Measurements from ENCODE around the gene BNIP1.

BNIP1 gene

DNA sequence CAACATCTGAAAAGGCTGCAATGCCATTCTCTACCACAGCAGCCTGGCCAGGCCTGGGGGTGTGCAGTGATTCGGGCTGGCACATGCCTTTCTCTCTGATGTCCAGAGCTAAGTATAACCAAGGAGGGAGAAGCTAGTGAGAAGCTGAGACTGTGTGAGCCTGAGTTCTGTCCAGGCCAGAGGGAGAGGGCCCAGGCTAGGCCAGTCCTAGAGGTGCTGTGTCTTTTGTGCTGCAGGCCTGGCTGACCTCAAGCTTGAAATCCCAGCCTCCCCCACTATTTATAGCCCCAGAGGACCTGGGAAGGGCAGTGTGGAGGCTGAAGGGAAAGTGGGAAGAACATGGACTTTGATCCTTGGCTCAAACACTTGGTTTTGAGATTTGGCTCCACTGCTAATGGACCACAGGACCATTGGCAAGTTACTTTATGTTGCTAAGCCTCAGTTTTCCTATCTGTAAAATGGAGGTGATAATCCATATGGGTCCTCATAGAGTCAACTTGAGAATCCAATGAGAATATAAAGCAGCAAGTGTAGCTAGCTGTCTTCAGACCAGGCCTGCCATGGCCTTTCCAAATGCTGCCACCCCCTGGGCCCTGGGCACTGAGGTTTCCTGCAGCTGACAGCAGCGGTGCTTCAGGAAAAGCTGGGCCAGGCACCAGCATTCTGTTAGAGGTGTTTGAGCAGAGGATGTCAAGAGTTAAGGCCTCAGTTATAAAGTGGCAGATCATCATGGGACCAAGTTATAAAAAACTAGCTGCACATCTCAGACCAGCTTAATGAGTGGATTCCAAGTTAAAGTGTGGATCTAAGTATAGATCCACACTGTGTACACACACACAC is 21.1 kb downstream of the BNIP1 start:
- no peak for DNase-seq

DNA sequence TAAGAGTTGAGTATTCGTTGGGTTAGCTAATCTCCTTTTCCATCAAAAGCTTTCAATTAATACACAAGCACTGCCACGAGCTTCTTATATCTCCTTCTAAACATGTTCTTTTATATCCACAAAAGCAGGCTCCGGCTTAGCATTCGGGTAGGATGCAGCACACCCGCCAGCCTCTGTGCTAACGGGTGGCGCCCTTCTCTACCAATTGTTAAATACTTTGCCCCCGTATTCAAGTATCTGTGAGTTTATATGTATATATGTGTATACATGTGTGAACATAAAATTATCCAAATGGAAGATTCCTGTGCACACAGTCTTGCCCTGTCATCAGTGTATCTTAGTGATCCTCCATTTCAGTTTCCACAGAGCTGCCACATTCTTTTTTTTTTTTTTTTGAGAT is 27.8 kb downstream of the BNIP1 start:
- no peak for DNase-seq

DNA sequence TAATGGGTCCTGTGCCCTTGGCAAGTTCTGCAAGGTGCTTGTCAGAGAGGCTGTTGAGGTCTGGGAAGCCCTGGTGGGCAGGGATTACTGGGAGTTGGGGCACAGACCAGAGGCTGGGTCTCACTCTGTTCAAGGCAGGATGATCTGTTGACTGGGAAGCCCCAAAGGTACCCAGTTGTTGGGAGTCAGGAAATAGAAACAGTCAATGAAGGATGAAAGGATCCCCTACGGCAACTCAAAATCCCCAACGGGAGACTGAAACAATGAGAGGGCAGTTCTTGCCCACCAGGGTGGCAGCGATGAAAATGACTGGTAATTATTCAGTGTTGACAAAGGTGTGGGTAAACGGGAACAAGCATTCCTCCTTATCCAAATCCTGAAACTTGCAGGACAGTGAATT is 31.2 kb downstream of the BNIP1 start:
- no peak for DNase-seq

DNA sequence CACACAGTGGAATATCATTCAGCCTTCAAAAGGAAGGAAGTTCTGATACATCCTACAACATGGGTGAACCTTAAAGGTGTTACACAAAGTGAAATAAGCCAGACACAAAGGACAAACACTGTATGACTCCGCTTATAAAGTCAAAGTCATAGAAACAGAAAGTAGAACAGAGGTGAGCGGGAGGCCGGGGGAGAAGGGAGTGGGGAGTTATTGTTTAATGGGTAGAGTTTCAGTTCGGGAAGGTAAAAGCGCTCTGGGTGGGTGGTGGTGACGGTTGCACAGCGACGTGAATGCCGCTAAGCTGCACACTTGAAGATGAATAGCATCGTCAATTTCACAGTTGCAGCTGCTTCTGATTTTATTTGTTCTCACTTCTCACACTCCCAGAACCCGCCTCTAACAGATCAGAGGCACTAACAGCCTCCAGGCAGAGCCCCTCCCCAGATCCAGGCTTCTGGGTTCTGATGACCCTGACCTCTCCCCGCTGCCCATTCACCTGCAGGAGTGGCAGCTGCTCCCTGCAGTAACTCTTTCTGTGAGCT is 34.1 kb downstream of the BNIP1 start:
- no peak for DNase-seq

DNA sequence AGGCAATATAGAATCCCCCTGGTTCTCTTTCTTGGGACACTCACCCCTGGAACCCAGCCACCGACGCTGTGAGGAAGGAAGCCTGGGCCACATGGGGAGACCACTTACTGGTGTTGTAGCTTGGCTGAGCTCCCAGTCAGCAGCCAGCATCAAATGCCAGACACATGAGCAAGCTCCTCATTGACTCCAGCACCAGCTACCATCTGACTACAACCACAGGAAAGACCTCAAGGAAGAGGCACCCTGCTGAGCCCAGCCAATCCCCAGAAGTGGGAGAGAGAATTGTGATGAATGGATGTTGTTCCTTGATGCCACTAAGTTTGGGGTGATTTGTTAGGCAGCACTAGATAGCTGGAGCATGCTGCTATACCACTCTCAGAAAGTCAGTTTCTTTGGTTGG is 36.0 kb downstream of the BNIP1 start:
- no peak for DNase-seq

DNA sequence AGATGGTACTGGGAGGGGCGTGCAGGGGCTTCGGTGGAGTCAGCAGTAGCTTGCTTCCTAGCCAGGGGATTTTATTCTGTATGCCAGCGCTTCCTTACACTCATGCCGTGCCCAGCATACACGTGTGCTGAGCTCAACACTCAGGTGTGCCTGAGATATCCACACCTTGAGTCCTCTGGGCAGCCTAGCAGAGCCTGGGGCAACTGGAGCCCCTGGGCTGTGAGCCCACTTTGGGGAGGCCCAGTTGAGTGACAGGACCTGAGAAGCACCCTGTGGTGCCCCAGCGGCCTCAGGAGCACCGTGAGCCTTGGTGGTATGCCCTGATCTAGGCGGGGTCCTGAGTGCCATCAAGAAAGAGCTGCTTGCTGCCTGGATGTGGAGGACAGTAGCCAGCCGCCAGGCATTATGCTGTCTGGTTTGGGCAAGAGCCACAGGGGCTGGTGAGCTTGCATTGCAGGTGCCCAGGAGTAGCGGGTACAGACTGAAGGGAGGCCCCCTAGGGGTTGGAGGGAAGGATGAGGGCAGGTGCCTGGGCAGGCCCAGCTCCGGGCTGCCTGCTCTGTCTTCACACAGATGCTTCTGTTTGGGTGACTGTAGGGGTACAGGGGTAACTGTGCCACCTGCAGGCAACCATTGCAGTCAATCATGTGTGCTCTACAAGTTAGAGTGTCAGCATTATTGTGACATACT is 42.9 kb downstream of the BNIP1 start:
- no peak for DNase-seq

DNA sequence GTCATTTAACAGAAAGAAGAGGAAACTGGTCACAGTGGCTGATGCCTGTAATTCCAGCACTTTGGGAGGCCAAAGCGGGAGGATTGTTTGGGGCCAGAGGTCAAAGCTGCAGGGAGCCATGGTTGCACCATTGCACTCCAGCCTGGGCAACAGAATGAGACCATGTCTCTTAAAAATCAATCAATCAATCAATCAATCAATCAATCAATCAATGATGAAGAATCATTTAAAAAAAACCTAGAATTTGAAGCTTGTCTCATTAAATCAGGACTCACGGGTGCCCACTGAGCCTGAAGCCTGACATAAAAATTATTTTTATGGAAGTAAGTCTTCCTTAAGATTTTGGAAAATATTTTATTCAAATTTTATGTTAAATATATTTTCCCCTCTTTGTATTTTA is 43.9 kb downstream of the BNIP1 start:
- no peak for DNase-seq

DNA sequence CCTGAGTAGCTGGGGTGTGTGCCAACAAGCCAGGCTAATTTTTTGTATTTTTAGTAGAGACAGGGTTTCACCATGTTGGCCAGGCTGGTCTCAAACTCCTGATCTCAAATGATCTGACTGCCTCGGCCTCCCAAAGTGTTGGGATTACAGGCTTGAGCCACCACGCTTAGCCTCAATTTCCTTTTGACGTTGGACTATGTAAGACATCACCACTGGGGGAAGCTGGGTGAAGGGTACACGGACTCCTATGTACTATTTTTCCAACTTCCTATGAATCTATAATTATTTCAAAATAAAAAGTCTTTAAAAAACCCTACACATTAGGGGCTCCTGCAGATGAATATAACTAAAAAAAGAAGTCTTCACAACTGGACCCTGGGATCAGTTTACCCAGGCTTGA is 46.7 kb downstream of the BNIP1 start:
- no peak for DNase-seq

DNA sequence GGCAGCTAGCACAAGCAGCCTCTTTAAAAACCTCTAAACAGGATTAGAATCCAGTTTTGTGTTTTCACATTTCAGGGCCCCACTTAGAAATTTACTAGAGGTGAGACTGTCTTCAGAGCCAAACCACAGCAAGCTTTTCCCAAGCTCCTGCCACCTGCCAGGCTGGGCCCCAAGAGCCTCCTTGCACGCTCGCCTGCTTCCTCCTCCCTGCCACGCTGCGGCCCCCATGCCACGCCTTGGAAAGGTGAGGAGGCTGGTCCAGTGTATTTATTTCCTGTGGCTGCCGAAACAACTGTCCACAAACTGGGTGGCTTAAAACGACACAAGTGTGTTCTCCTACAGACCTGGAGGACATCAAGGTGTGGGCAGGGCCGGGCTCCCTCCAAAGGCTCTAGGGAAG is 47.2 kb downstream of the BNIP1 start:
- no peak for DNase-seq

DNA sequence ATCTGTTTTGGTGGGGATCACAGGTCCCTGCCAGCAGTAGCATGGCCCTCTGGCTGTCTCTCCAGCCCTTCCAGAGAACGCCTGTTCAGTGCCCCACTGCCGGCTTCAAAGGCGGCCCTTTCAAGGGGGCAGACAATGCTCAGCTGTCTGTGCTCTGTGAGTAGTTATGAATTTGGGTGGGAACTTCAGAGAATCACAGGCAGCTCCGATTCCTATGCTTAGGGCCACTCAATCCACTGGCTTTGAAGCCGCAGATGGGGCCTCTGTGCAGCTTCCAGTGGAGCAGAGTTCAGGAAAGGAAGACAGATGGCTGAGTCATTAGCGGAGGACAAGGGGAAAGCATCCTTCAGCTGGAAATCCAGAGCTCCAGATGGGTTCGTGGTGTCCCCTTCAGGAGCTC is 48.2 kb downstream of the BNIP1 start:
- DNase-seq = no peak

DNA sequence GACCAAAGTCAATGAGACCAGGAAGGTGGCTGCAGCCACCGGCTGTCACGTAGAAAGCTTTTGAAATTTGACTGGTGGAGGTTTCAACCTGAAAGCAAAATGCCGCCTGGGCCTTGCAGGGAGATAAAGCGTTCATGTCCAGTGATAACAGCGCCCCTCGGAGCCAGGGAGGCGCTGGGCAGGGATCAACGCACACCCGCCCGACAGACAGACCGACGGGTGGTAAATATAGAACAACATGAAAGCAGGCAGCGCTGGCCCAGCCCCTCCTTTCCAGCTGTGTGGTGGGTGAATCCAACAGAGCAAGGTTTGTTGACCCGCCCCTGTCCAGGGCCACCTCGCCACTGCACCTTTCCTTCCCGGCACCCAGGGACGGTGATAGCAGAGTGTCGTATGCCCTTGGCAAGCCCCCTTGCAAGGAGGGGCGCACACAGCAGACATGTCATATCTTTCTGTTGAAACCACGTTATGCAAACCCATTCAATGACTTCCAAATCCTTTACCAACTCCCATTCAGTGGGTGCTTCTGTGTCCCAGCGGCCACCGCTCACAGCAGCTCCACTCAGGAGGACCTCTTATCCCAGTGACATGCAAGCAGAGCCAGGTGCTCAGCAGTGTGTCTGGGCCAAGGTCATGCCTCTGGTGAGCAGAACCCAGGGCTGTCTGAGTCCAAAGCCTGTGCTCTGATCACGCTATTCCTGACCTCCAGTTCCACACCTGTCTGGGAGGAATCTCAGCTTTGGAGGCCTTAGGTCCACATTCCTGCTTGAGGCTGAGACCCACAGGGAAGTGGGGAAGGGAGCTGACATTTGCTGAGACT is 52.0 kb downstream of the BNIP1 start:
- DNase-seq = no peak

DNA sequence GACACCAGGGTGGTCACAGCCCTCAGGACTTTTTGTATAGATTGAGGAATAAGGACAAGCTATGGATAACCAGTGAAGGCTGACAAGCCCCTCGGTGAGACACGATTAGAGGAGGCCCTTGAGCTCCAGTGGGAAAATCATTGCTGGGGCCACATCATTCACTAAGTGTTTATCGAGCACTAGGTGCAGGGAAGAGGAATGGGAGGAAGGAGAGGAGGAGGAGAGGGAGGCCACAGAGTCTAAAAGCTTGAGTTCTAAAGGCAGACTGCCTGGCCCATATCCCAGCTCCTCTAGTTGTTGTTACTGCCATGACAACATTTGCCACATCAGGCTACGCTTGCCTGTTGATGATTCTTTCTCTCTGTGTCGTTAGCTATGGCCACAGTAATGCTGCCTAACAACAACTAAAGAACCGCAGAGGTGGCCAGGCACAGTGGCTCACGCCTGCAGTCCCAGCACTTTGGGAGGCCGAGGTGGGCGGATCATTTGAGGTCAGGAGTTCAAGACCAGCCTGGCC is 53.1 kb downstream of the BNIP1 start:
- DNase-seq = no peak

DNA sequence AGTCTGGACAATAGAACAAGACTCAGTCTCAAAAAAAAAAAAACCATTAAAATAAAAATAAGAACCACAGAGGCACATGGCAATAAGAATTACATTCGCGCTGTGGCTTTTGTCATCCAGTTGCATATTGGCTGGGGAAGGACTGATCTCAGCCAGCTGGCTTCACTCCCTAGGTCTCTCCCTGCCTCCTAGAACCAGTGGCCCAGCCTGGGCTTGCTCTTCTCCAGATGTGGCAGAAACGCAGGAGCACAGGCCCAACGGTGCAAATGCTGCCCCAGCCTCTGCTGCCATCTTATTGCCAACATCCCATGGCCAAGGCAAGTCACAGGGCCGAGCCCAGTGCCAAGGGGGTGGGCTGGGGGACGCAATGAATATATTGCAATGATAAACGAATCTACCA is 53.7 kb downstream of the BNIP1 start:
- no peak for DNase-seq

DNA sequence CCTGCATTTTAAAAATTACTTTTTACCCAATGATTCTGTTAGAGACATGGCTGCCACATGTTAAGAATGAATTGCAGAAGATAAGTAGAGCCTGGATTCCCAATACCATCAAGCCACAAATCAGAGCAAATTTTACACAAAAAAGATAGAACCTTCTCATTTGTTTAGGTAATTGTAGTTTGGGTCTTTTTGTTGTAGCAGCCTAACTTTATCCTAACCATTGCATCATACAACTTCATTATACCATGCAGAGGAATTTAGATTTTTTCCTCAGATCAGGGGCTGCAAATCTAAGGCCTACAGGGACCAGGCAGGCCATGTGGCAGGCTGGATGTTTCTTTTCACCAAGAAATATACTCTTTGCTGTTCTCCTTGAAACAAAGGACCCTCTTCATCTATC is 56.0 kb downstream of the BNIP1 start:
- no peak for DNase-seq

DNA sequence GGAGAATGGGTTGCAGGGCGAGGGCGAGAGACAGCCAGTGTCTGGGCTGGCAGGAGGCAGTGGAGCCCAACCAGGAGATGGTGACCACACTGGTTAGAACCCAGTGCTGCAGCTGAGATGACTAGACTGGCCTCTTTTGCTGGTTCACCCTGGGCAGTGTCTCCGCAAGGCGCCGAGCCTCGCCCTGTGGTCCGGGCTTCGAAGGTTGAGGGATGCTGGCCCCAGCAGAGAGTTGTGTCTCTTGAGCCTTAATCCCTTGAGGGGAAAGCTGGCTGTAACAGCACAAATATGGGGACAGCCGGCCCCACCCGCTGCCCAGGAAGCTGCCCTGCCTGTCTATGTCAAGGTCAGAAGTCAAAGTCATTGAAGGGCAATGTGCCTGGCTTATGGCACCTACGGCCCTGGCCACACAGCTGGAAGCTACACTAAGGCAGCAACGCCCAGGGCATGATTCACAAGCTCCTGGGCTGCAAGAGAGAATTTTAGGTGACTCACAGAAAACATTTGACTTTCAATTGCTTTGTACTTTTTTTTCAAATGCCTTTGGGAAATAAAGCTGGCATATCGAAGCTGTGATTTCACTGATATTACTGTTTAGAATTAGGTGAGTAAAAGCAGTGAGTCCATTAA is 57.4 kb downstream of the BNIP1 start:
- no peak for DNase-seq

DNA sequence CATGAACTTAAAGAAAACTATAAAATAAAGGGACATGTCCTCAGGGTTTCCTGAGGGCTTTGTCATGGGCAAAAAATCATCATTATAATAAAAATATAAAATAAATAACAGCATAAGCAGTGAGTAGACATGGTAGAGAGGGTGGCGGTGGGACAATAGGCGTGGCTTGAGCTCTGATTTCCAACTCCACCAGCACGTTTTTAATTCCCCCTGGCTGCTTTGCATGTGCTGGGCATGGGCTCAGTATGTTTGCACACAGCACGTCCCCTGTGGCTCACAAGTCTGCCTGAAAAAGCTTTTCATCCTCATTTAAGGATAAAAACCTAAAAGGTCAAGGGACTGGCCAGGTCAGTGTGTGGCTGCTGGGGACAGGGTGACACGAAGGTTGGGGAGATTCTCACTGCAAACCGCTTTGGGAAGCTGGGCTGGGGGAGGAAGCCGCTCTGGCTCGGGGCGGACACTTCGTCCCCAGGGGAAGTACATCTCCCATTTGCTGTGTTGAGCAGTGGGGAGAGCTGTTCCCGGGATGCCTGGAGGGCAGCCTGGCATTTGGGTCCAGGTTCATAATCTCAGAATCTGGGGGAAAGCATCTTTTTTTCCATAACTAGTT is 58.0 kb downstream of the BNIP1 start:
- DNase-seq = no peak

DNA sequence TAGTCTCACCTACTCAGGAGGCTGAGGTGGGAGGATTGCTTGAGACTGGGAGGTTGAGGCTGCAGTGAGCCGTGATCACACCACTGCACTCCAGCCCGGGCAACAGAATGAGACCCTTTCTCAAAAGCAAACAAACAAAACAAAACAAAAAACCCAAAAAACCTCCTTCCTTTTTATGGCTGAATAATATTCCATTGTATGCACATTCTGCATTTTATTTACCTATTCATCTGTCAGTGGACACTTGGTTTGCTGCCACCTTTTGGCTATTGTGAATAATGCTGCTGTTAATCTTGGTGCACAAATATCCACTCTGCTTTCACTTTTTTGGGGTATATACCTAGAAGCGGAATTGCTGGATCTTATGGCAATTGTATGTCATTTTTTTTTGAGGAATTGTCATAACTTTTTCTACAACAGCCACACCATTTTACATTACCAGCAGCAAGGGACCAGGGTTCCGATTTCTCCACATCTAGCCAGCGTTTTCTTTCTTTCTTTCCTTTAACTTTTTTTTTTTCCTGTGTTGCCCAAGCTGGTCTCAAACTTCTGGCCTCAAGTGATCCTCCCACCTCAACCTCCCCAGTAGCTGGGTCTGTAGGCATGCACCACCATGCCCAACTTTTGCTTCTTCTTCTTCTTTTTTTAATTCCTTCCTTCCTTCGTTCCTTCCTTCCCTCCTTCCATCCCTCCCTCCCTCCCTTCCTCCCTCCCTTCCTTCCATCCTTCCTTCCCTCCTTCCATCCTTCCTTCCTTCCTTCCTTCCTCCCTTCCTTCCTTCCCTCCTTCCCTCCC is 60.1 kb downstream of the BNIP1 start:
- DNase-seq = no peak

DNA sequence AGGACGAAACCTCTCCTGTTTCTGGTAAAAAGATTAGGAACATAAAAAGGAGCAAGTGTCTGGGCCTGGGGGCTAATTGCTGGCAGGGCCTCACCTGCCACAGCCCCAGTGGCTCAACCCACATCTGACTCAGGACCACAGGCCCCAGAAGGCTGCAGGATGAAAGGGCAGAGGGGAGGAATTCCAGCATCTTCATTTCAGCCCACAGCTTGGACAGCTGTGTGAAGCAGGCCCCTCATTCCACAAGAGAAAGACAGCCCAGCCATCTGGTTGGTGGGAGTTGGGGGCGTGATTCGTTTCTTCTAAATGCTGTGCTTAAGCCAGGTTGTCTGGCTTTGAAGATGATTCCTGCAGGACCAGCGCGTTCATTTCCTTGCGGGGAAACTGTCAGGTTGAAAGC is 61.6 kb downstream of the BNIP1 start:
- DNase-seq = no peak

DNA sequence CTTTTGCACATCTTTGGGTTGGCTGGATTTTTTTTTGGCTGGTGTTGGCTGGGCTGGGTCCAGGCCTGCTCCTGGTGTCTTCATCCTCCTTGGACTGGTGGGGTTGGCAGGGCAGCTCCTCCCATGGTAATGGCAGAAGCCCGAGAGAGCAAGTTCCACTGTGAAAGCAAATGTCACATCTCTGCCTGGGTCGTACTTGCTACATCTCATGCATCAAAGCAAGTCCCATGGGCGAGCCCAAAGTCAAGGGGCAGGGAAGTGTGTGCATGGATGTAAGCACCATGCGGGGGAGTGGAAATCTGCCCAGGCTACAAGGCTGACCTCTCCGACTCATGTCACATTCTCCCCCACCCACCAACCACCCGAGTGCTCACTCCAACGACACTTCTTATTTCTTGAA is 64.0 kb downstream of the BNIP1 start:
- DNase-seq = no peak

DNA sequence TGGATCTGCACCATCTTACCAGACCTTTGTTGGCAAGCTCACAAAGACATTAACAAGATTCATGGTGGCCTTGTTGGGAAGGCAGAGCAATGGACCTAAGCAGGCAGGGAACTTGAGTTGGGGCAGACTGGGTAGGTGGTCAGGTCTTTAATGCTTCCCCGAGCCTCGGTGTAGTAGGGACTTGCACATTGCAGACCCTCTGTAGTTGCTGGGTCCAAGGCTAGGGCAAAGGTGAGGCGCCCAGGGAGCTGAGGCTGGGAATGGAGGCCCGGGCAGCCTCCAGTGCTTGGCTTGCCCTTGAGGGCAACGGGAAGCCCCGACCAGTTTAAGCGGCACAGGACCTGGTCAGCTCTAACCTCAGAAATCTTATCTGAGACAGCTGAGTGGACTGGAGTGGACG is 66.5 kb downstream of the BNIP1 start:
- DNase-seq = no peak

DNA sequence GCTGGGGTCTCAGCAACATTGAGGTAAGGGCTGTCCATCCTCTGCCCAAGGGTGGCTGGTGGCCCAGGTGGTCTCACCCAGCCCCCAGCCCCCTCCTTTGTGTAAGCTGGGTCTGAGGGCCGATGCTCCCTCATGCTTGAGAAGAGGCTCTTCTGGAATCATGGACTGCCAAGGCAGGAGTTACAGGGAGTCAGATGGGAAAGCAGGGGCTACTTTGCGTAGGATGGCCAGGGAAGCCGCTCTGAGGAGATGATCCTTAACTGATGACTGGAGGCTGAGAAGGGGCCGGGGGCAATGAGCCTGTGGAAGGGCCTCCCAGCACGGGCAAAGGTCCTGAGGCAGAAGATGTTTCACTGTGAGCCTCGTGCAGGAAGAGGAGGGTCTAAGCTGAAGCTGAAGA is 67.0 kb downstream of the BNIP1 start:
- DNase-seq = no peak
